Nucleus accumbens (tissue), 56 donors: ENCODE results near the gene RANBP17.

Source experiments
- DNase-seq, 56 donors: peaks; one replicate each; lab custom pipeline; 2025; lab: John Stamatoyannopoulos, UW

RANBP17 gene

DNA sequence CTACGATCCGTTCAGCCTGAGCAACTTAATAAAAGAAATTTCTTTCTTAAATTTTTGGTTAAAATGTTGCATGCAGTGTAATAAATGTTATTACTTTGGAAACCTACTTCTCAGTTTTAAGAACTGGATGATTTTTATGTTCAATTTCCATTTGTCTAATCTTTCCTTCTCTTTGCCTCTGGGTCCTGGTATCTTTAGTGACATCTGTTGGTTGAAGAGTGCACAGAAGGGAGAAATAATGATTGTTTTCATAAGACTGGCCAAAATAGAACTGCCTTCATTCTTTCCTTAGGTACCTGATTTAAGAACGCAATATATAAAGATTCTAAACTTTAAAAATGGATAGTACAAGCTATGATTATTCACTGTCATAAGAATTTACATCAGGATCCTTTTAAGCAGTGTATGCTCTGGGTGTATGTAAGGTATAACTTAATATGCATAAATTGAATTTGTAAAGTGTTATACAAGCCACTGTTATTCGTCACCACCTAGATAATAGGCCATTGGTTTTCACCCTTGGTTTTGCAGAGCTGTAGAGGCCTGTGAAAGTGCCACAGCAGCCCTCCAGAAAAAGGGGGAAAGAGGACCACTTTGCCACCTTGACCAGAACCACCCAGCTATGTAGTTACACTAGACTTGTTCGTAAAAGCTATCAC lies 364.4 kb downstream of the RANBP17 start:
- DNase-seq: no peak

- DNase-seq: no peak
Measured at GRCh38 chr5:171226864-171227263, 365.0 kb downstream of the RANBP17 start.

DNA sequence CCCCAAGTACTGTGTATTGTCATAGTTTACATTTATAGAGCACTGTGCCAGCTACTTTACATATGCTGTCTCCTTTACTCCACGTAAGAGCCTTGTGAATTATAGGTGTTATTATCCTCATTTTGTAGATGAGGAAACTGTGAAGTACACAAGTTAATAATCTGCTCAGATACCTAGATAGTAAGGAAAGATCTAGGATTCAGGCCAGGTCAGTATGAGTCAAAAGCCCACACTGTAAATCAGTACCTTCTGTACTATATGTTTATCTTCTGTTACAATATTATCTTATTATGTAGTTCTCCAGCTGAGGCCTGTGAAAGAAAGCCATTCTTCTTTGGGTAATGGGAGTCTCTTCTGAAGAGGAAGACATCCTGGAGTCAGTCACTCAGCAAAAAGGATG lies 374.8 kb downstream of the RANBP17 start:
- DNase-seq: no peak

DNA sequence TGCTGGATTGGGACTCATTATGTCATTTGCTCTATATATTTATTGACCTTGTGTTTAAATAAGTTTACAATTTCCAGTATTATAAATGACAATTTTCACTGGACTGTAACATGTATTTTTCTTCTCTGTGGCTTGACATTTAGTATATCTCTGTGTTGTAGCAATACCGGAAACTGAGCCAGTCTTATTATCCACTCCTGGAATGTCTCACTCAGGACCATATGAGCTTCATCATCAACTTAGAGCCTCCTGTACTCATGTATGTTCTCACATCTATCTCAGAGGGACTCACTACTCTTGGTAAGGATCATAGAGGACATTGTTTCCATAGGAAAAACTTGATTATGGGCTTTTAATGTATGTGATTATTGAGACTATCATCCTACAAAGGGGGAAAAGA lies 380.7 kb downstream of the RANBP17 start:
- no peak for DNase-seq

GRCh38 chr5:171246231-171246630 lies 384.4 kb downstream of the RANBP17 start:
- no peak for DNase-seq

GRCh38 chr5:171249460-171249859 lies 387.6 kb downstream of the RANBP17 start:
- DNase-seq: no peak

GRCh38 chr5:171250738-171251137 lies 388.9 kb downstream of the RANBP17 start:
- DNase-seq: no peak

GRCh38 chr5:171251519-171251918 lies 389.7 kb downstream of the RANBP17 start:
- DNase-seq: no peak

GRCh38 chr5:171252674-171253073 lies 390.9 kb downstream of the RANBP17 start:
- DNase-seq: no peak

- DNase-seq: no peak
Measured at GRCh38 chr5:171258737-171259415, 397.1 kb downstream of the RANBP17 start.

GRCh38 chr5:171261361-171261760 lies 399.5 kb downstream of the RANBP17 start:
- no peak for DNase-seq

- no peak for DNase-seq
Measured at GRCh38 chr5:171261904-171262303, 400.1 kb downstream of the RANBP17 start.

GRCh38 chr5:171263181-171263580 lies 401.4 kb downstream of the RANBP17 start:
- no peak for DNase-seq

- DNase-seq: no peak
Measured at GRCh38 chr5:171264843-171265242, 403.0 kb downstream of the RANBP17 start.

DNA sequence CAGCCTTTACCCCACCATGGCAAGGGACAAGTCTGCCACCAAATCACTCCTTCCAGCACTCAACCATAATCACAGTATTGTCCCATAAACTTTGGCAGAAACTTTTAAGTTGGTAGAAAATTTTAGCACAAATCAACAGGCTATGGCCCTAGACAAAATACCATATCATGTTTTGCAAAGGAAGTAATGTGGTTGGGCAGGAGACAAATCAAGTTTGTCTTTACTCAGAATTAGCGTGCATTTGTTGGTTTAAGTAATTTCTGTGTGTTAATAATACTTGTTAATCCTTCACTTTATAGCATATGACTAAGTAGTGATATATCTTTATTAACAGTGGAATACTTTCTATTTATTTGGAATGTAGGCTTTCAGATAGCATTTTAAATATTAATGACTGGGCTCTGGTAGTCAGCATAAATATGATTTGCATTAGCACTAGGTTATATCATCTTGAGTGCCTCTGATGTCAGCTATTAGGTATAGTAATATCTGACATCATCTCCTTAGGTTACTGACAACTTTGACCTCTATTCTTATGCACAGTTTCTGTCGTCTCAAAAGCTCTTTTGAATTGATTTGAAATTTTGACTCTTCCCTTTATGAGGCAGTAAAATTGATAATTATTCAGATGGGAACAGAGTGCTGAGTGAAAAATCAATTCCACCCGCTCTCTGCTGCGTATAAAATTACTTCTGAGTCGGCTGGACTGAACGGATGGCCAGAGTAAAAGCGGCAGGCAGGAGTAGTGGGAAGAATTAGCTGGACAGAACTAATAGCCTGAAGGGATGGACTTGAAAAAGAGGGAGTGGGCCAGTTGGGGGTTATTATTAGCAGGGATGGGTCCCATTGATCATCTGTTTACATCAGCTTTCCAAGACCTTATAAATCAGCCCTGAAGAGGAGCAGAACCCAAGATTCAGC lies 407.1 kb downstream of the RANBP17 start:
- no peak for DNase-seq

GRCh38 chr5:171269717-171270116 lies 407.9 kb downstream of the RANBP17 start:
- DNase-seq: no peak

DNA sequence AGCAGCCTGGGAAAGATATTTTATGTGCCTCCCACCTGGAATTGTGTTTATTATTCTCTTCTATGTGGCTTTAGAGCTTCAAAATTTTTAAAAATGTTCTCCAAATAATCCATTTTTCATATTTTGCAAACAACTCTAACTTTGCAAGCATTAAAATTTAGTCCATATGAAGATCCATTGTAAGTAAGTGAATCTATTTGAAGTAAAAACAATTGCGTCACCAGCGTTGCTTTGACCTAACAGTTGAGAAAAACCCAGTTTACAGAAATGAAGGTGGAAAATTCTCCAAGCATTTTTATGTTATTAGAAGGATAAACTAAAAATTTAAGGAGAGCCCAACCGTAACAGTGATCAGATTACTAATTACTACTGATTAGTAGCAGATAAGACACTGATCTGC lies 408.3 kb downstream of the RANBP17 start:
- DNase-seq: no peak

- no peak for DNase-seq
Measured at GRCh38 chr5:171271798-171272197, 410.0 kb downstream of the RANBP17 start.

DNA sequence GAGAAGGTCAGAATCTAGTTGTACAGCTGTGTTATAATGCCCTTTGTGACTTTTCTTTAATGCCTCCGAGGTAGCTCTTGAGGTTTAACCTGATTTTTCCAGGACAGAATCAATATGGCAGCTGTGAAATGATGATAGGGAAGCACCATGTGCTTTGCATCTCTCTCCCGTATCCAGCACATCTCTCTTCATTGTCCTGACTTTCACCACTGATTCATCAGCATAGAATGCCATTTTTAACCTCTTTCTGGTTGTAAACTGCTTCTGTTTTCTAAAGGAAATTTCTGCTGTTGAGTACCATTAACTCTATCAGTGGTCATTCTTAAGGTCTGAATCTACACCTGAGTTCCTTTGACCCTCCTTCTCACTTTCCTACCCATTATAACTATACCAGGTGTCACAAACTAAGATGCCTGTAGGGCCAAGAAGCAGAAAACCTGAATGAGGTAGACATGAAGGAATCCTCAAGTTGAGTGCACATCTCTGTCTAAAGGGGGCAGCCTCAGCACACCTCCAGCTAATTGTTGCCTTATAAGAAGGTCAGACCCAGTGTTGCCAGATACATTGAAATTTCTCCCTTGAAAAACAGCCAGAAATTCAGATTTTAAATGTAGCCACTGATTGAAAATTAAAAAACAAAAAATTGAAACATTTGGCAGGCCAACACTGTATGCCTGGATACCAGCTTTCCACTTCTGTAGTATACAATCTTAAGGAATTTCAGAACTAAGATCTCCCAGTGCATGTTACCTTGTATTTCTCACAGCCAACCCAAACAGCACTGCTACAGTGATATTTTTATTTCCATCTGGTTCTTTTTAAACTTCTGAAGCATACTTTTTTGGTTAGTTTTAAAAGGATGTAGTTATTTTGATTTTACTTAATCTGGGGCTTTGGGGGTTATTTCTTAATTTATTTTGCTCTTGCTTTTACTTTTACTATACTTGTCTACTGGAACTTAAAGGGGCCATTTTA lies 411.5 kb downstream of the RANBP17 start:
- DNase-seq: no peak
